GM18499 (cell line): Measurements from ENCODE around the gene BMPER.

Source experiments
- ATAC-seq: cut with Tn5 transposase; IDR thresholded peaks from one replicate; pipeline ENCODE4 v1.9.1; 2021; ENCODE audit warnings: moderate number of reproducible peaks; ENCODE audit not compliant: insufficient read depth, unreplicated experiment

The BMPER gene

DNA sequence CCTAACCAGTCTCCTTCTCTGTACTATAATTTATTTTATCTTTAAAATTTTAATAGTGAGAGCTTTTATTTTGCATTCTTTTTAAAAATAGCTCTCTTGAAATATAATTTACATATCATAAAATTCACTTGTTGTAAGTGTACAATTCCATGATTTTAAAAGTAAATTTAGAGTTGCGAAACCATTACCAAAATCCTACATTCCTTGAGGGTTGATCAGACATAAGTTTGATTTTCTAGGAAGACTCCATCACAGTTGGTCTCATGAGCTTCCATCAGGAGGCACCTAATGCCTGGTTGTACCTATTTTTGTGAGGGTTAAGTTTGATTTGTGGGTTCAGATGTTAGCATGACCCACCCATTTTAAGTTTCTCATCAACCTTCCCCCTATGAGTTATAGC is 108.1 kb downstream of the BMPER start:
- no peak for ATAC-seq

DNA sequence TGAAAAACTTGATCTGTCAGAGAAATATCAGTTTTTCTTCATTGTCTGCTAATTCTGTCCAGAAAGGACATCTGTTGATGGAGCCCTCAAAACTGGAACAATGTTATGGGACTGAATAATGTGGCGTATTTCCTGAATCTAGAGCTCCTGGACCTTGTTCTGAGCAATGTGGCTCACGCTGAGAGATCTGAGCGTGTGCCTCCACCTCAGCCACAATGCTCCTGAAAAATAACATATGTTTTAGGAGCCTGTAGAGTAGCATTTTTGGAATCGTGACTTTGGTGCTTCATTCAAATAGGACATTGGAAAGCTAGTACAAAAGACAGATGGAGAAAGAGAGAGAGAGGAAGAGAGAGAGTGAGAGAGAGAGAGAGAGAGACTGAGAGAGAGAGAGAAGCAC is 110.3 kb downstream of the BMPER start:
- ATAC-seq = no peak

DNA sequence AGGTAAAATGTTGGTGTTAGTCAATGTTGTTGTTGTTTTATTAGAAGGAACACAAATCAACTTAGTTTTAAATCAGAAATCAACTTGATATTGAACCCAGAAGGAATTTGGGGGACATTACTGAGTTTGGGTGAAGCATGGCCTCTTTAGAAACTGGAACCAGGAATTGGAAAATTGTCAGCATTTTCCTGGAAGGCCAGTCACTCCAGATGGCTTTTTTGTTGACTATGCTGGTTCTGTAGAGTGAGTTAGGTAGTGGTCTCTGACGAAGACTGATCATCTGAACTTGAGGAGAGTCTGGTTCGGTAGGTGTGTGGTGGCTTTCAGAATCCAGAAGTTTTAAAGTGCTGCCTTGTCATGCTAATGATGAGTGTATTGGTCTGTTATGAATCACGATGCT is 111.5 kb downstream of the BMPER start:
- ATAC-seq = no peak

DNA sequence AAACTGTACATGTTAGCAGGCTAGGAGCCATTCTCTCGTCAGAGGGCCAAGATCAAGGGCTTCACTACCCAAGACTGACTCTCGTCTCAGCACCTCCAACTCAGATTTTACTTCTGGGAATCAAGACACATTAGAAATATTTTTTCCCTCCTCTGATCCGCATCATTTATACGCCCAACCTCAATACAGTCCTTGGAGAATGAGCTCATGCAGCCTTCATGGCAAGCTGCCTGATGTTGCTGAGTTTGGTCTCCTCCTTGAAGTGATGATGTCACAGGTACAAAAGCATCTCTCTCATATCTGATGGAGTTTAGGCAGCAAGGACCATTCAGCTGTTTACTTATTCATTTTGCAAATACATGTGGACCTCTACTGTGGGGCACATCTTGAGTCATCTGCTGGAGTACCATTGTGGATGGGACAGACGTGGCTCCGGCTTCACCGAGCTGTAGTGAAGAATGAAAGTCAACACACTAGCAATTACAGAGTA is 114.0 kb downstream of the BMPER start:
- no peak for ATAC-seq

DNA sequence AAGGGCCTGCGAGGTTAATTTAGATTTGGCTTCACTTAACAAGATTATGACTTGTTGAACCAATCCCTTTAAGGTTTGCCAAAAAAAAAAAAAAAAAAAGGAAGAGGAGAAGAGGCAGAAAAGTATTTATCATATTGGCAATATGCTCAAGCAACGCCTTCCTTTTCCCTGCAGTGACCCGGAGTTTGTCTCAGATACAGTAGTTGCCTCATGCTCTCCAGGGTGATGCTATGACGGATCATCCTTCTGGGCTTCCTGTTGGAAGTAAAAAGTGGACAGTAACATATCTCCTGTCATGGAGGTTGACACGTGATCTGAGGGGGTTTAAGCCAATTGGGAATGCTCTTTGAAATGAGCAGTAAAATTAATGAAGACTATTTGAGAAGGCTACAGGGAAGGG is 117.3 kb downstream of the BMPER start:
- no peak for ATAC-seq

DNA sequence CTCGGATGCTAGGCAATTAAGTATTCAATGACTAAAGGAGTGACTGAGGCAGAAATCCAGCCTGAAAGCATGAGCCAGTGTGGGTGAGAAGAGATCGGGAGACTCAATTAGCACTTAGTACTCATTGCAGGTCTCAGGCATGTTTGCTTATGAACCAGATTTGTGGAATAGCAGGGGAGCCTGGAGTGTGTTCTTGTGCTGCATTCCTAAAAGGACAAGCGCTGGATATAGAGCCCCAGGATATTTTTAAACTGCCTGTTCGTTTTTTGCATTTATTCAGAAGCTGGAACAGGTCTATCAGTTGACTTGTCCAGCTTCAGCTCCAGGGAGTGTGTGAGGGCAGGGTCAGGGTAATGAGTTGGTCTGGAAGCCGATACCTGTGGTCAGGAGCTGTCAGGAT is 120.3 kb downstream of the BMPER start:
- ATAC-seq = no peak

DNA sequence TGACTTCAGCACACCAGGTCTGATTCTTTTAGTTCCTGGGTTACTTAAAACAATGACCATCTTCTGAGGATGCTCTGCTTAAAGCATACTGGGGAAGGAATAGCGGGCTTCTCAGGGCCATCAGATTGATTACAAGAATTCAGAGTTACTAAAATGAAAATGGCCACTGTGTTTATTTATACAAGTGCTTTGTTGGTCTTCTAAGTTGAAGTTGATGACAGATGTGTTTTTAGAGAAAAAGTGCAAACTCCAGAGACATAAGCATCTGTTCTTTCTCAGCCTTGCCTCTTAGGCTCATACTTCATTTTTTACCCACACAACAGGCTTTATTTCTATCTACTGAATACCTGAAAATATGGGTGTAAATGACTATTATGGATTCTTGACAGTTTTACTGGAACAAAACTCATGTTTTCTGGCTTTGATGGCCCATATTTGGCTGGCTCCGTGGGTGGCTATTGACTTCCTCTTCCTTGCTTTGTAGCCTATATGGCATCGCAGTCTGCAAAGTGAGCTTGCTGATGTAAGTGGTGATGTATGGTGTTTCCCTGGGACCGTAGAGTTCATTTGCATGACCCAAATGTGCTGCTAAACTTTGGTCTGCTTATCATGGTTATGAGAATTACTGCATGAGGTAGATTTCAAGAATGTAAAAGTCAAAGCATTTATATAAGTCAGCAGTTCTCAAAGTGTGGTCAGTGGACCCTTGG is 121.3 kb downstream of the BMPER start:
- ATAC-seq = no peak

DNA sequence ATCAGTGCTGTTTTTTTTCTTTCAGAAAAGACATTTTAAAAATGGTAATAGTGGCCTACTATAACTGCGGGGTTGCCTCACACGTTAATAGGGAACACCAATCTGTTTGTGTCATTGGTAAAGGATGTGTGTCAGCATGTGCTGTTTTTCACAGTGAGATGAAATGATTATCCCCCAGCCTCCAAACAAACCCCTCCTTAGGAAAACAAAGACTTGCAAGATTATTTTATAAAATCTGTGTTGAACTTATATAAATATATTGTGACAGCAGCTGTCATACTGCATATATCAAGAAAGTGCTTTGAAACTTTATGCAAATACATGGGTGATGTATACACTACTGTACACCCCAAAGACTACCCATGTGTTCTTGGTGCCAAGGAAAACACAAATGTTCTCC is 125.8 kb downstream of the BMPER start:
- ATAC-seq = no peak

DNA sequence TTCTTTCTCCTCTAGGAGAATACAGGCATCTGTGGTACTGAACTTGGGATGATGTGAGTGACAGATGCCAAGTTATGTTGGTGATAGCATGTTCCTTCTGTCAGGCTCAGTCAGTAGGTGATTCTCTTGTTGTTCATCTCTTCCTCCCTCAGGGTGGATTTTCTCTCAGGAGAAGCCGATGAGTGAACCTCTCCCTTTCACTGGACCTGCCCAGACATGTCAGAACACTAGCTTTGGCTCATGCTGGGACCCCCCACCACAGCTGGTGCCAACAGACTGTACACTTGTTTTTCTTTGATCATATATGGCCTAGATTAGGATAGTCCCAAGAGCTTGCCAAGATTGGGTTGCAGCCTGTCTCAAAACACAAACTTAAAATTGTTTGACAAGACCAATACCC is 129.4 kb downstream of the BMPER start:
- ATAC-seq = no peak

DNA sequence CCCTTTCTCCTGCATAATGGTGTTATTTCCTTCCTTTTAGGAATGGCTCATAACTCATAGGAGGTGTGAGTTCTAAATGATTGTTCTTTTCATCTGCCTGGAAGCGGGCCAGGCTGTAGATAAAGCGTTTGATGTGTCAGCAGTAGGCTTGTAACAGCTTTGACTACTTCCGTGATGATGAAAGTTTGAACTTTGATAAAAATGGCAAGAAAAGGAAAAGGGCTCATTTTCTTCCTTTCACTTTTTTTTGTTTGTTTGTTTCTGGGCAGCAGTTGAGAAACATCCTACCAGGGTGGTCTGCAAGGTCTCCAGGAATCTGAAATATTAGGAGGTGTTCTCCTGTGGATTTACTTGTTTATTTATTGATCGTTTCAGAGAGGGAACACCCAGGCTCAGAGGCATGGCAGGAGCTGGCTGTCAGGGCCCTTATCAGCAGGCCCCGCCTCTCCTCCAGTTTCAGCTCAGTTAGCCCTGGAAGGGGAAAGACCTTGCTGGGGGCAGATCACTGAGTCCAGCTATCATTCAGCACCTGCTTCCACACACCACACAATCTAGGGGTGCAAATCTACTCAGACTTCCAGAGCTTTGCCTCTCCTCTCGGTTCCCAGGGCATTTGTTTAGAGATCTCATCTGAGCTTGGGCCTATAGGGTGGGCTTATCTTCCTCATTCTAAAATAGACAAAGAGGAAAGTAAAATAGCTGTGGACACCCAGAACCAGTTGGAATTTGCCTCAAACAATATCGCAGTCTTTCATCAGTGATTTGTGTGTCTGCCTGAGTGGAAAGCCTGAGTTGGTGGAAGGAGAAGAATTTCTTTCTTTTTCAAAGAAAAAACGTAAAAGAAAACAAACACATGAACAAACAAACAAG is 130.9 kb downstream of the BMPER start:
- no peak for ATAC-seq

DNA sequence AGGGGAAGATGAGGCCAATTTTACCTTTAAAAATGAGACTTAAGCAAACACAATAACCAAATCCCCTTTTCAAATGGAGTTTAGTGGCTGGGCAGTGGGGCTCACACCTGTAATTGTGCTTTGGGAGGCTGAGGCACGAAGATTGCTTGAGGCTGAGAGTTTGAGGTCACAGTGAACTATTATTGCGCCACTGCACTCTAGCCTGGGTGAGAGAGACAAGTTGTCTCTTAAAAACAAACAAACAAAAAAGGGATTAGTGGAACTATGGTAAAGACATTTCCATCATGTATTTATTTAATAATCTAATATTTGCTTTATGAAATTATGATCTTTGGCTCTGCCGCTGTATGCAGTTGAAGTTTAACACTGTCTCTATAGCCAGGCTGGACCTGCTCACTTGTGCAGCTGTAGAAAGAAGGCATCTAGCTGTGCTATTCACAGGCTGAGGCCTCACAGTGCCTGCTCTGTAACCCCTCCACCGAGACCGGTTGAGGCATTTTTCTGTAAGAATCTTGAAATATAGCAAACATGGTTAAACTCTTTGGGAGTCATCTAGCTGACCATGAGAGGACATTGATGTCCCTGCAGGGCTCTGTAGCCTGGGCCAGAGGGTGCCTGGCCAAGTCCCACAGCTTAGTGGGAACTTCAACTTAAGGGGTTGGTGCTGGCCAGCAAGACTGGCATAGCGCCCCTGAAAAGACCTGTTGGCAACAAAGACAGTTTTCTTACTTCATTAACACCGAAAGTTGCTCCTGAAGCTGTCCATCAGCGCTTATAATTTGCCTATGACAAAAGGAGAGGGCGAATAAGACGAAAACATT is 131.8 kb downstream of the BMPER start:
- no peak for ATAC-seq

DNA sequence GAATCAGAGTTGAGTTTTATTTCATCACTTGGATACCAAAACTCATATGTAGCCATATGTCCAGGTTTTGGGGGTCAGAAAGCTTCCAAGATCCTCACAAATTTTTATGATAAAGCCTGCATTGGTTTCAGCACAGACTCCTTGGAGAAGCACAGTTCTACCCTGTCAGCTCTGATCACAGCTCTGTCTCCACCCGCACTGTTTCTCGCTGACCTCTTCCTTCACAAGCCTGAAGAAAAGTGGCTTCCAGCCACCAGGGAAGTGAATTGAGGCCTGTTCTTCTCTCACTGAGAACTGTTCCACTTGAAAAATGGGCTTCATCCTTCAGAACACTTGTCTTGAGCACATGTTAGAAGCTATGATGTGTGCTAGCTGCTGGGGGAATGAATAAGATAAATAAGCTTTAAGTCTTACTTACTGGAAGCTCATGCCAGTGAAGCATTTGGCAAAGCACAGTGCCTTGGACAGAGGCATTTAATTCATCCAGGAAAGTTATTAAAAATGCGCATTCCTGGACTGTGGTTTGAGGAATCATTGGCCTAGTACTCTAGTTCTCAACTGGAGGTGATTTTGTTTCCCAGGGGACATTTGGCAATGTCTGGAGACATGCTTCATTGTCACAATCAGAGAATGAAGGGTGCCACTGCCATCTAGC is 133.6 kb downstream of the BMPER start:
- ATAC-seq = no peak

DNA sequence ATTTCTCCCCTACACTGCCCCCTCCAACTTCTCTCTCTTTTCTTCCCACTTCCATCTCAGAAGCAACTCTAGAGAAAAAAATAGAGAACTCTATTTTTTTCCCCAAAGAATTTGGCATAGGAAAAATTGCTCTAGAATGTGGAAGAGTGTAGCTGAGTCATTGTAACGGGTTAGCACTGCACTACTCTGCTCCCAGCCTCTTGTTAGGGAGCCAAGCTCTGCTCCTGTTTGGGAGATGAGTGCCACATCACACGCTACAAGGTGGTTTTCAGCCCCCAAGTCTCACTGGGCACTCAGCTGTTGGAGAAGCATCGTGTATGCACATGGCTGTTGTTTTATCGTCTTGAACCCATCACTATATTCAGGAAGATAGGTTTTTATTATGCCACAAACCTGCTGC is 136.4 kb downstream of the BMPER start:
- ATAC-seq = no peak

DNA sequence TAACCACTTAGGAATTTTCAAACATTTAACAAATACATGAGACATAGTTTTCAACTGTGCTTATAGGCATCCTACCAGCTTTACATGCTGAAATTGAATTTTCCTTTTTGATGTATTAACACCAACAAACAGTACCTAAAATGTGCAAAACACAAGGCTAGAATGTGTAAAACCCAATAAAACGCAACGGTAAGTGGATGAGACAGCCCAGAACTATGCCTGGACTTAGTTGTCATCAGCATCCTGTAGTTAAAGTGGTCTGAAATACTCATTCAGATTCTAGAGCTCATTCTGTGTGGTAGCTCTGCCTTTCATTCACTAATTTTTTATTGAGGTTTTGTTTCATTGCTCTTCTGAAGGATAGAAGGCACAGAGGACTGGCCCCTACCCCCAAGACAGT is 137.1 kb downstream of the BMPER start:
- ATAC-seq = no peak

DNA sequence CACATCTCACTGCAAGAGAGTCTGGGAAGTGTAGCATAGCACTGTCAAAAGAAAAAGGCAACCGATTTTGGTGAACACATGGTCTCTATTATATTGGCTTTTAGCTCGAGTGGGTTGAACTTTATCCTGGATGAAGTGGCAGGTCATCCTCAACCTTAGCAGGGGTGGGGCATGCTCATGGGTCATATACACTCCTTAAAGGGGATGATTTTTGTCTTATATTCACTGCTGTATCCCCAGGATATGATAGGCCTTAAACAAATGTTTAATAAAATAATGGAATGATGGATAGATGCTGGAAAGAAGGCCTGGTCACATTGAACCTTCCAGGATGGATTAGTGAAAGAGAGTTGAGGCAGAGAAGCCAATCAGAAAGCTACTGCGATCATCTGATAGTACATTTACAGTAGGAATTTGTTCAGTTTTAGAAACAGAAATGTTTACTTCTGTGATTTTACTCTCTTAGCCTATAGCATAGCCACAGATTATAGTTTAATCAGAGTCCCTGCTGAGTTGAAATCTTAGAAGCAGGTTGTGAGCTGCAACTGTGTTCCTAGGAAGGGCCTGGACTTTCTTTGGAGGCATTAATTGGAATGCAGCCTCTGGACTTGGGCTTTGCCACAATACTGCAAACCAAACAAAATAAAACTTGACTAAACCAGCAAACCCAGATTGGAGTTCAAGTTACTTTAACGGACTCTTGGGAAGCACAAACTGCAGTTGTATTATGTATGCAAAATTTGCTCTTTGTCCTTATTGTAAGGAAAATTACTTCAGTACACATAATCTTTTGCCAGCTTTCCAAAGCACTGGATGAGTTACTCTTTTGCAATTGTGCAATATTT is 138.3 kb downstream of the BMPER start:
- ATAC-seq = no peak

DNA sequence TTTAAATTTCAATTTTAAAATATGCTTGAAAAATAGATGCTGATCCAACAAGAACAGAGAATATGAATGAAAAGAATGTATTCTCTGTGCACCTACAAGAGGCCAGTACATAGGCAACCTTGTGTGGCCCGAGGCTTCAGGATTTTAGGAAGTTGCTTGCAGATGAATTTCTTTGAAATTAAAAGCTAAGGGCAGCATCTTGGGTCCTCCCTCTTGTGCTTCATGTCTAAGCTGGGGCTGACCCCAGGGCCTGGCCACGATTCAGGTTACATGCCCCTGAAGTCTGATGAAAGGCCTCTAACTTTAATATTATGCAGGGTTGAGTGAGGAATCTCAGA is 138.9 kb downstream of the BMPER start:
- ATAC-seq = no peak

DNA sequence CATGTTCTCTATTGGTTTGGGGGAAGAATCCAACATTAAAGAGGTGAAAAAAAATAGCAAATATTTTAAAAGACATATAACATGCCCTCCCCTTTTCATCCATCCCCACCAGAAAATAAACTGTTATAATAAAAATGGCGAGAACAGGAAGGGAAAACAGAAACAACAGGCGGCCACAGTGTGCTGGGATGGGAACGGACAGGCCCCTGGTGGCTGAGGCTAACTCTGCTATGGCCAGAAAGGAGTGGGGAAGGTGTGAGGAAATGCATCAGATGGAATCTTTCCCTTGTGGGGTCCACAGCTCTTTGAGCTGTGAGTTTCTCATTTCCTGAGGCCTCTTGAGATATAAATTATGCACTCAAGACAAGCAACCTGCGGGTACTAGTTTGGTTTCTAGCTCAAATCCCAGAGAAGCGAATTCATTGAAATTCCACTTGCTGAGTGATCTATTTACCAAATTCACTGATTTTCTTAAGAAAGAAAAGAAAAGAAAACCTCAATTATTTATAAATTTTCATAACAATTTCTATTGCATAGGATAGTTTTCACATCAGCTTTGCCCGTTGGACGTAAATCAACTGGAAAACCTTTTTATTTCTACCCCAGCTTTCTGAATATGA is 139.5 kb downstream of the BMPER start:
- no peak for ATAC-seq

DNA sequence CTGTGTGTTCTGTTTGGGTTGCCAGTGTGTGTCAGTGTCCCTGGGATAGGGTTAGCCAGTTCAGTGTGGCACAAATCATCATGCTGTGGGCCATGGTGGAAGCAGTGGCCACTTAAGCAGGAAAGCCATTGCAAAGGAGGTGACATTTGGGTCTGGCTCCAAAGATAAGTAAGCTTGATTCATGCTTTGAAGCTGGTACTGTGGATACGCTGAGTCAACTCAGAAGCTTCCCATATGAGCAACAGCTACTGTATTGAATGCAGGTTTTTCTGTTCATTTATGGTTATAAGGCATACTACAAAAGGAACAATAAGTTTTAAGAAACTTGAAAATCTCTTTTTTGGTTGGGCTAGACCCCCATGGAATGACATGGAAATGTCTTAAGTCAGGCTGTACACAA is 143.1 kb downstream of the BMPER start:
- ATAC-seq = no peak

DNA sequence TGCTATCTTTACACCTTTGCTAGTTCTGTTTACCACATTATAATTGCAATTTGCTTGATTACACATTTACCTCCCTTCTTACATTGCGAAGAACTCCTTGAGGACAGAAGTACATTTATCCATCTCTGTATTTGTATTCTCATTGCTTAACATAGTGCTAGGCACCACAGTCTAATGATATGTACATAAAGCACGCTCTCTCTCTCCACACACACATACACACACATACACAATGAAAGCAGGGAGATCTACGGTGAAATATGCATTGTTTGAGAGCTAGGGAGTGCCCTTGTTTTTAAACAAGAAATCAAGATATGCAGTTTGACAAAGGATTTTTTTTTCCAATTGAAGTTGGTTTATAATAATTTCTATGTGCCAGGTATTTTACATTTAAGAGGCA is 148.7 kb downstream of the BMPER start:
- no peak for ATAC-seq
